ENCODE measurements around the gene EPHB1. TPM values are rescaled to one million over a fixed set of nuclear protein-coding genes. Genes with fewer than 3 reads are reported as not detected.

EPHB1 gene
- total RNA-seq (2021; ENCODE audit: unreplicated experiment) (0.86 TPM), Bru-seq, nascent RNA (percentile 17 among the genes with signal in this experiment), BruChase-seq, experiment 1, labeled RNA remaining after a 6-hour chase (percentile 18 among the genes with signal in this experiment), BruChase-seq, experiment 2, labeled RNA remaining after a 2-hour chase (percentile 19 among the genes with signal in this experiment)
- 0.06 and 0.09 TPM in 2 replicates for polyA plus RNA-seq (2012)
- long read RNA-seq = 0 reads

GRCh38 chr3:134794950-134795745, at the start of gene EPHB1:
Gene EPHB1 (plus strand): TSS chr3:134795260.
- POLR2A ChIA-PET = no interaction called here
- BruUV-seq (replicated peaks) = no TSS peak

More at GRCh38 chr3:134794950-134795745, at the start of gene EPHB1:
- Histone ChIP-seq H3K9ac (ENCODE audit: low read length) (no peak within 1 kb of the TSS), H4K20me1 (ENCODE audit: insufficient read depth) (no peaks in the 10 kb centered on the region), H3K4me3 (replicated peaks in 1 of 2; ENCODE audit: low read depth in 1 of 2, low read length in 2 of 2) (no peak within 1 kb of the TSS), H3K4me2 (ENCODE audit: low read length) (peak within 1 kb of the TSS; percentile 41), H3K9me3 (ENCODE audit: control insufficient read depth in 1 of 2, insufficient read depth in 1 of 2, low read depth in 1 of 2, low read length in 2 of 2) (no peaks in the 10 kb centered on the region), H3K9me2 (ENCODE audit: insufficient read depth) (no peaks in the 10 kb centered on the region), H3K79me2 (ENCODE audit: insufficient read depth, low read length) (no peaks in the 10 kb centered on the region), H3K36me3 (ENCODE audit: control insufficient read depth in 1 of 2, insufficient read depth in 2 of 2, low read length in 2 of 2) (no peaks in the 10 kb centered on the region), H3K27ac (ENCODE audit: low read depth, low read length) (no peak within 1 kb of the TSS), H3K27me3 (ENCODE audit: insufficient read depth, low read length) (peaks cover 30% of the 10 kb centered on the region), H3K4me1 (ENCODE audit: control insufficient read depth in 1 of 2, insufficient read depth in 2 of 2, low read length in 2 of 2) (no peaks in the 10 kb centered on the region), H2AFZ (ENCODE audit: low read depth, low read length, poor library complexity, severe bottlenecking) (peak within 1 kb of the TSS; percentile 14)
- ChIA-PET RAD21 (ENCODE audit: low non-redundant PET in 1 of 2, low total read pairs in 2 of 2, uncharacterized antibody in 2 of 2, unreplicated experiment in 2 of 2) (interaction anchor here (0.7 to 1.9 kb wide), 6 partner anchors 40 to 708 kb away, joined by 3 to 8 read pairs (median 4); no protein-coding TSS in a partner anchor), CTCF (interaction anchor here (0.7 to 3.1 kb wide), 8 partner anchors 16 to 719 kb away, joined by 3 to 20 read pairs (median 4); no protein-coding TSS in a partner anchor)
- DNase-seq (ENCODE audit: low read depth, low spot score) (peak; percentile 60), ATAC-seq (peak; percentile 97)
- intact Hi-C loops (cut with micrococcal nuclease) = loop anchor here (1.0 kb wide), 2 partner anchors 709 to 1100 kb away; no protein-coding TSS in a partner anchor
- TF ChIP-seq CTCF (IDR thresholded peaks at IDR 0.05 in 2 of 3, conservative IDR thresholded peaks at IDR 0.05 in 1 of 3; ENCODE audit: borderline replicate concordance in 1 of 3, insufficient read depth in 1 of 3, low read depth in 2 of 3, low read length in 2 of 3) (peak; percentile 70 to 92 (median 89)), ATF3 (IDR thresholded peaks at IDR 0.05) (no peak), RAD21 (IDR thresholded peaks at IDR 0.05; ENCODE audit: low read depth) (peak; percentile 91), ZFX (IDR thresholded peaks at IDR 0.05) (no peak)

Data from HCT116 (cell line).